Peyer's patch (tissue), 4 donors: ENCODE data around the gene TM4SF5. TPM values are rescaled to one million over a fixed set of nuclear protein-coding genes. Genes with fewer than 3 reads are reported as not detected.

Experiments
- DNase-seq, 3 donors: peaks; one replicate each; pipeline ENCODE4 v3.0.0-alpha.2; 2017 to 2019
- H3K27ac ChIP-seq, 4 donors: fragments of 200-600 bp; sonication (generic); one replicate each; pipeline ENCODE4 v1.5.1; 2016 to 2019
- H3K27me3 ChIP-seq, 2 donors: fragments of 200-600 bp; sonication (generic); one replicate each; pipeline ENCODE4 v1.5.1; 2019
- H3K36me3 ChIP-seq, 3 donors: fragments of 200-600 bp; sonication (generic); one replicate each; pipeline ENCODE4 v1.5.1; 2016 to 2019
- H3K4me1 ChIP-seq, 4 donors: fragments of 200-600 bp; sonication (generic); one replicate each; pipeline ENCODE4 v1.5.1; 2016 to 2019
- H3K4me3 ChIP-seq, 4 donors: fragments of 200-600 bp; sonication (generic); 1 replicate in 3 of 4; 2 replicates in 1 of 4; pipeline ENCODE4 v1.5.1; 2016 to 2019; ENCODE audit warnings: mild to moderate bottlenecking in 1 of 4
- H3K9me3 ChIP-seq, 4 donors: fragments of 200-600 bp; sonication (generic); one replicate each; pipeline ENCODE4 v1.5.1; 2016 to 2019; ENCODE audit warnings: mild to moderate bottlenecking in 1 of 4
- CTCF ChIP-seq, 6 experiments: fragments of 450-650 bp in 4 of 6; fragments of 200-600 bp in 2 of 6; sonication (generic) in 1 of 6; IDR thresholded peaks; one replicate each; pipeline ENCODE4 v1.5.1; 2017 to 2019; ENCODE audit warnings: antibody characterized with exemption in 6 of 6, mild to moderate bottlenecking in 3 of 6, moderate library complexity in 1 of 6
- POLR2A ChIP-seq, 2 donors: fragments of 450-650 bp; IDR thresholded peaks; one replicate each; pipeline ENCODE4 v1.5.1; 2017; ENCODE audit warnings: antibody characterized with exemption in 2 of 2, mild to moderate bottlenecking in 2 of 2, moderate library complexity in 2 of 2
- total RNA-seq, 4 donors: library from RNA; depleted of rRNA; stranded (reverse); fragments of >200 nt; gene quantifications; one replicate each; pipeline ENCODE4 v1.1.0, GENCODE V29; 2016

TM4SF5 gene
- total RNA-seq: 100 to 1,000 TPM in 2 of 4 donors, 10 to 100 TPM in 1, not detected in 1; 75.3 to 171 (median 163) TPM

GRCh38 chr17:4771519-4772234 is at the start of gene TM4SF5:
Gene TM4SF5 (plus strand): TSS chr17:4771886. CDS start chr17:4771923, 37 bp downstream.
- Histone ChIP-seq H3K36me3 (no peaks in the 10 kb centered on the region), H3K27ac (peak within 1 kb of the TSS in 3 of 4 donors; percentile 67 to 93 (median 87)), H3K9me3 (no peaks in the 10 kb centered on the region), H3K4me1 (peaks cover 0 to 11% (median 2%) of the 10 kb centered on the region in 4 donors), H3K4me3 (peak within 1 kb of the TSS in 3 of 4 donors; percentile 9 to 61 (median 55)), H3K27me3 (no peaks in the 10 kb centered on the region)
- TF ChIP-seq CTCF (IDR thresholded peaks at IDR 0.05): peak in 1 of 6 experiments; percentile 8
- peak; percentile 45 to 78 for TF ChIP-seq POLR2A (IDR thresholded peaks at IDR 0.05)
- peak in 2 of 3 donors; percentile 89 to 91 for DNase-seq

- Histone ChIP-seq H3K27me3 (no peaks in the 10 kb centered on the region), H3K27ac (no peak overlapping the region), H3K4me3 (no peak overlapping the region), H3K4me1 (peaks cover 0 to 15% (median 2%) of the 10 kb centered on the region in 4 donors), H3K36me3 (peaks cover 0 to 28% (median 0%) of the 10 kb centered on the region in 3 donors), H3K9me3 (no peaks in the 10 kb centered on the region)
- no peak for DNase-seq
- TF ChIP-seq POLR2A (IDR thresholded peaks at IDR 0.05) (no peak), CTCF (IDR thresholded peaks at IDR 0.05) (no peak)
Measured at GRCh38 chr17:4722678-4723240, 48.9 kb upstream of the TM4SF5 start.

- H3K36me3 ChIP-seq: peaks cover 0 to 13% (median 0%) of the 10 kb centered on the region in 3 donors
- no peaks in the 10 kb centered on the region for H3K9me3 ChIP-seq
- H3K4me3 ChIP-seq: no peak overlapping the region
- no peak for DNase-seq
- H3K27ac ChIP-seq: no peak overlapping the region
- H3K4me1 ChIP-seq: peaks cover 0 to 15% (median 2%) of the 10 kb centered on the region in 4 donors
- no peaks in the 10 kb centered on the region for H3K27me3 ChIP-seq
- no peak for TF ChIP-seq POLR2A (IDR thresholded peaks at IDR 0.05)
- no peak for TF ChIP-seq CTCF (IDR thresholded peaks at IDR 0.05)
Measured at GRCh38 chr17:4724650-4725049, 47.0 kb upstream of the TM4SF5 start.

GRCh38 chr17:4725646-4726310 is 45.9 kb upstream of the TM4SF5 start:
- Histone ChIP-seq H3K27me3 (no peaks in the 10 kb centered on the region), H3K4me1 (peaks cover 0 to 18% (median 2%) of the 10 kb centered on the region in 4 donors), H3K9me3 (no peaks in the 10 kb centered on the region), H3K4me3 (no peak overlapping the region), H3K27ac (no peak overlapping the region), H3K36me3 (peaks cover 0 to 1% (median 0%) of the 10 kb centered on the region in 3 donors)
- TF ChIP-seq POLR2A (IDR thresholded peaks at IDR 0.05) (no peak), CTCF (IDR thresholded peaks at IDR 0.05) (no peak)
- DNase-seq: no peak

- no peak for DNase-seq
- H3K27me3 ChIP-seq: no peaks in the 10 kb centered on the region
- H3K27ac ChIP-seq: no peak overlapping the region
- H3K4me3 ChIP-seq: no peak overlapping the region
- H3K9me3 ChIP-seq: no peaks in the 10 kb centered on the region
- H3K4me1 ChIP-seq: peaks cover 0 to 12% (median 7%) of the 10 kb centered on the region in 4 donors
- no peaks in the 10 kb centered on the region for H3K36me3 ChIP-seq
- TF ChIP-seq POLR2A (IDR thresholded peaks at IDR 0.05) (no peak), CTCF (IDR thresholded peaks at IDR 0.05) (no peak)
Measured at GRCh38 chr17:4728124-4728523, 43.6 kb upstream of the TM4SF5 start.
